ENCODE results near the gene STPG4. TPM values are rescaled to one million over a fixed set of nuclear protein-coding genes. Genes with fewer than 3 reads are reported as not detected.

STPG4 gene
- total RNA-seq, 1 experiment from 2014 or later = 8.7 TPM

DNA sequence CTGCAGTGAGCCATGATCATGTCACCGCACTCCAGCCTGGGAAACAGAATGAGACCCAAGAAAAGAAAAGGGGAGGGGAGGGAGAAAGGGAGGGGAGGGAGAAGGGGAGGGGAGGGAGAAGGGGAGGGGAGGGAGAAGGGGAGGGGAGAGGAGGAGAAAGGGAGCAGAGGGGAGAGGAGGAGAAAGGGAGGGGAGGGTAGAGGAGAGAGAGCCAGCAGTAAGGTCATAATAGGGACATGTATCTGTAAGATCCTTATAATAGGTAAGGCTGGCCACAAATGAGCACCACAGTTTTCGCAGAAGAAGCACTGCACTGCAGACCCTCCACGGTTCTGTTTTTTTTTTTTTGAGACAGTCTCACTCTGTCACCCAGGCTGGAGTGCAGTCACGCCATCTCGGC lies 62.6 kb downstream of the STPG4 start:
- Histone ChIP-seq H3K79me2 (ENCODE audit: low read depth) (peaks cover 4% of the 10 kb centered on the region; the same call in 1 of the 2 replicates), H3K27ac (no peak overlapping the region), H3K4me1 (replicated peaks; ENCODE audit: insufficient read depth) (peaks cover 24% of the 10 kb centered on the region), H3K9me3 (ENCODE audit: insufficient read depth, low read depth) (no peaks in the 10 kb centered on the region), H3K4me3 (no peak overlapping the region), H3F3A (ENCODE audit: insufficient read depth, low read depth) (no peaks in the 10 kb centered on the region), H3K27me3 (ENCODE audit: insufficient read depth, low read depth) (no peaks in the 10 kb centered on the region), H3K36me3 (ENCODE audit: low read depth) (no peaks in the 10 kb centered on the region), H2AFZ (no peak overlapping the region), H3K9me2 (ENCODE audit: insufficient read depth) (no peaks in the 10 kb centered on the region), H4K20me1 (ENCODE audit: insufficient read depth) (no peaks in the 10 kb centered on the region), H3K4me2 (no peak overlapping the region)
- TF ChIP-seq, protein P1, sequence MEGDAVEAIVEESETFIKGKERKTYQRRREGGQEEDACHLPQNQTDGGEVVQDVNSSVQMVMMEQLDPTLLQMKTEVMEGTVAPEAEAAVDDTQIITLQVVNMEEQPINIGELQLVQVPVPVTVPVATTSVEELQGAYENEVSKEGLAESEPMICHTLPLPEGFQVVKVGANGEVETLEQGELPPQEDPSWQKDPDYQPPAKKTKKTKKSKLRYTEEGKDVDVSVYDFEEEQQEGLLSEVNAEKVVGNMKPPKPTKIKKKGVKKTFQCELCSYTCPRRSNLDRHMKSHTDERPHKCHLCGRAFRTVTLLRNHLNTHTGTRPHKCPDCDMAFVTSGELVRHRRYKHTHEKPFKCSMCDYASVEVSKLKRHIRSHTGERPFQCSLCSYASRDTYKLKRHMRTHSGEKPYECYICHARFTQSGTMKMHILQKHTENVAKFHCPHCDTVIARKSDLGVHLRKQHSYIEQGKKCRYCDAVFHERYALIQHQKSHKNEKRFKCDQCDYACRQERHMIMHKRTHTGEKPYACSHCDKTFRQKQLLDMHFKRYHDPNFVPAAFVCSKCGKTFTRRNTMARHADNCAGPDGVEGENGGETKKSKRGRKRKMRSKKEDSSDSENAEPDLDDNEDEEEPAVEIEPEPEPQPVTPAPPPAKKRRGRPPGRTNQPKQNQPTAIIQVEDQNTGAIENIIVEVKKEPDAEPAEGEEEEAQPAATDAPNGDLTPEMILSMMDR (conservative IDR thresholded peaks at IDR 0.05) = no peak
- TF ChIP-seq EZH2 (IDR thresholded peaks at IDR 0.05; ENCODE audit: low read depth) = no peak
- intact Hi-C loops (cut with micrococcal nuclease; ENCODE audit: unreplicated experiment) = no loop called here
- ChIA-PET POLR2A (ENCODE audit: unreplicated experiment) (interaction anchor here (0.7 kb wide), 1 partner anchor 49 kb away, joined by 4 read pairs; no protein-coding TSS in a partner anchor), CTCF (no interaction called here)
- no peak for DNase-seq
- BruUV-seq (replicated peaks) = no TSS peak

DNA sequence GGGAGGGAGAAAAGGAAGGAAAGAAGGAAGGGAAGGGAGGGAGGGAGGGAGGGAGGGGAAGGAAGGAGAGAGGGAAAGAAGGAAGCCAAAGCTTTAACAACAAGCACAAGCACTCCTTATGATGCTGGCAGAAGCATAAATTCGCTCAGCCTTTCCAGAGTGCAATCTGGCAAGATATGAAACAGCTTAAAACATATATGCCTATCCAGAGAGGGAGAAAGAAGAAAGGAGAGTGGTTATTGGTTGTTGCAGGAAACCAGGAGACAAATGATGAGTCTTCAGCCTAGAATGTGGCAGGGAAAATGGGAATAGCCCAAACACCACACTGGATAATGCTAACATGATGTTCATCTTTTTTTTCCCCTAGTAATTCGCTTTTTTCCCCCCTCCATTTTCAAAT lies 64.0 kb downstream of the STPG4 start:
- Histone ChIP-seq H2AFZ (no peak overlapping the region), H3F3A (ENCODE audit: insufficient read depth, low read depth) (no peaks in the 10 kb centered on the region), H3K4me3 (no peak overlapping the region), H3K9me3 (ENCODE audit: insufficient read depth, low read depth) (no peaks in the 10 kb centered on the region), H3K79me2 (ENCODE audit: low read depth) (peaks cover 4% of the 10 kb centered on the region; the same call in 1 of the 2 replicates), H3K4me2 (no peak overlapping the region), H3K27ac (no peak overlapping the region), H3K4me1 (replicated peaks; ENCODE audit: insufficient read depth) (peaks cover 24% of the 10 kb centered on the region), H3K9me2 (ENCODE audit: insufficient read depth) (no peaks in the 10 kb centered on the region), H3K36me3 (ENCODE audit: low read depth) (no peaks in the 10 kb centered on the region), H4K20me1 (ENCODE audit: insufficient read depth) (no peaks in the 10 kb centered on the region), H3K27me3 (ENCODE audit: insufficient read depth, low read depth) (no peaks in the 10 kb centered on the region)
- BruUV-seq (replicated peaks) = no TSS peak
- DNase-seq = no peak
- POLR2A ChIA-PET (ENCODE audit: unreplicated experiment) = interaction anchor here (0.6 to 0.8 kb wide), 2 partner anchors 59 to 106 kb away, joined by 3 to 11 read pairs; no protein-coding TSS in a partner anchor
- CTCF ChIA-PET = no interaction called here
- TF ChIP-seq, protein P1 (conservative IDR thresholded peaks at IDR 0.05) = no peak
- no peak for TF ChIP-seq EZH2 (IDR thresholded peaks at IDR 0.05; ENCODE audit: low read depth)
- intact Hi-C loops (cut with micrococcal nuclease; ENCODE audit: unreplicated experiment) = no loop called here

DNA sequence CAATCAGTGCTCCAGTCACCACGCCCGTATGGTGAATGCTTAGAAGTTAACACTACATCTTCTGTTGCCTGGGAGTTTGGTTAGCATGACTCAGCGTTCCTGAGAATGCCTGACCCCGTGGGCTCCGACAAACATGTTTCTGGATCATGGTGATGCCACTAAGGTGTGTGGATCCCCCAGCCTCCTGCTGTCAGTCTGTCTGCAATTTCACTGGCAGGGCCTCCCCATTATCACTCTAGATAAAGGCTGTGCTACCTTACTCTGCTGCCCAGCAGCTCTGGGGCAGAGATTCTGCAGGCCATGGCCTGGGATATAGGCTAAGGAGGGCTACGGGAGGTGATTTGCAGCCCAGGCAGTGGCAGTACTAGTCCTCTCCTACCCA lies 66.0 kb downstream of the STPG4 start:
- H3K27ac ChIP-seq = peak overlapping the region; percentile 37; the same call in 1 of the 2 replicates
- no peaks in the 10 kb centered on the region for H3K9me2 ChIP-seq (ENCODE audit: insufficient read depth)
- peak in 1 of 2 experiments; percentile 62 for DNase-seq
- peak overlapping the region; percentile 35 for H3K4me2 ChIP-seq
- intact Hi-C loops (cut with micrococcal nuclease; ENCODE audit: unreplicated experiment) = no loop called here
- H4K20me1 ChIP-seq (ENCODE audit: insufficient read depth) = no peaks in the 10 kb centered on the region
- H3K4me3 ChIP-seq = no peak overlapping the region
- no peaks in the 10 kb centered on the region for H3F3A ChIP-seq (ENCODE audit: insufficient read depth, low read depth)
- no TSS peak for BruUV-seq (replicated peaks)
- no peaks in the 10 kb centered on the region for H3K27me3 ChIP-seq (ENCODE audit: insufficient read depth, low read depth)
- peaks cover 24% of the 10 kb centered on the region for H3K4me1 ChIP-seq (replicated peaks; ENCODE audit: insufficient read depth)
- H3K9me3 ChIP-seq (ENCODE audit: insufficient read depth, low read depth) = no peaks in the 10 kb centered on the region
- H2AFZ ChIP-seq = 0 out of 2 replicates have a peak overlapping the region, but pooled peaks have one; percentile 5
- POLR2A ChIA-PET (ENCODE audit: unreplicated experiment) = no interaction called here
- CTCF ChIA-PET = interaction anchor here (0.5 to 0.6 kb wide), 2 partner anchors 23 to 219 kb away, joined by 3 to 9 read pairs; no protein-coding TSS in a partner anchor
- H3K36me3 ChIP-seq (ENCODE audit: low read depth) = no peaks in the 10 kb centered on the region
- peaks cover 4% of the 10 kb centered on the region; the same call in 1 of the 2 replicates for H3K79me2 ChIP-seq (ENCODE audit: low read depth)
- no peak for TF ChIP-seq EZH2 (IDR thresholded peaks at IDR 0.05; ENCODE audit: low read depth)
- TF ChIP-seq, protein P1 (conservative IDR thresholded peaks at IDR 0.05) = no peak
